Hepatocyte (in vitro differentiated cells): ENCODE data around the gene ZCCHC7.

Experiments
- EZH2 ChIP-seq: fragments of 200-600 bp; sonication (generic); IDR thresholded peaks from 2 replicates; pipeline ENCODE4 v1.6.1; 2016; ENCODE audit warnings: antibody characterized with exemption, mild to moderate bottlenecking, borderline replicate concordance
- EZH2phosphoT487 ChIP-seq: fragments of 200-600 bp; sonication (generic); IDR thresholded peaks from one replicate; pipeline ENCODE4 v1.6.1; 2018; ENCODE audit warnings: antibody characterized with exemption, mild to moderate bottlenecking, low read depth, moderate library complexity; ENCODE audit not compliant: unreplicated experiment, severe bottlenecking
- TF ChIP-seq, protein P1 (sequence below): fragments of 200-600 bp; sonication (generic); IDR thresholded peaks from 2 replicates; pipeline ENCODE4 v1.5.1; 2016; ENCODE audit warnings: antibody characterized with exemption, mild to moderate bottlenecking; ENCODE audit not compliant: poor library complexity

DNA sequence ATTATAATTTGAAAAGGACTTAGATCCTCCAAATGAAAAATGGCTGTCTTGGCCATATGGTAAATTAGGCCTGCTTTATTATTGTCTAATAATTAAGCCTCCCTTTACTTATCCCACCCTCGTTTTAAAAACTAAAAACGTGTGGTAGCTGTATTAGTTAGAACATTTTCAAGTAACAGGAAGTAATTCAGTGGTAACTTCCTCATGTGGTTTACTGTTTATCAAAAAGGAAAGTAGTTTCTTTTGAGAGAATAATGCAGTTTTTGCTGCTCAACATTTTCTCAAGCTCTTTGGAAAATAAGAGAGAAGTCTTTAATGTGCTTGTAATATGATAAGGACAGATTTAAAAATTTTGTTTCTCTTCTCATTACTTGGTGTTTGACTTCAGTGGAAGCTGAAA is 26.0 kb downstream of the ZCCHC7 start:
- TF ChIP-seq, protein P1, sequence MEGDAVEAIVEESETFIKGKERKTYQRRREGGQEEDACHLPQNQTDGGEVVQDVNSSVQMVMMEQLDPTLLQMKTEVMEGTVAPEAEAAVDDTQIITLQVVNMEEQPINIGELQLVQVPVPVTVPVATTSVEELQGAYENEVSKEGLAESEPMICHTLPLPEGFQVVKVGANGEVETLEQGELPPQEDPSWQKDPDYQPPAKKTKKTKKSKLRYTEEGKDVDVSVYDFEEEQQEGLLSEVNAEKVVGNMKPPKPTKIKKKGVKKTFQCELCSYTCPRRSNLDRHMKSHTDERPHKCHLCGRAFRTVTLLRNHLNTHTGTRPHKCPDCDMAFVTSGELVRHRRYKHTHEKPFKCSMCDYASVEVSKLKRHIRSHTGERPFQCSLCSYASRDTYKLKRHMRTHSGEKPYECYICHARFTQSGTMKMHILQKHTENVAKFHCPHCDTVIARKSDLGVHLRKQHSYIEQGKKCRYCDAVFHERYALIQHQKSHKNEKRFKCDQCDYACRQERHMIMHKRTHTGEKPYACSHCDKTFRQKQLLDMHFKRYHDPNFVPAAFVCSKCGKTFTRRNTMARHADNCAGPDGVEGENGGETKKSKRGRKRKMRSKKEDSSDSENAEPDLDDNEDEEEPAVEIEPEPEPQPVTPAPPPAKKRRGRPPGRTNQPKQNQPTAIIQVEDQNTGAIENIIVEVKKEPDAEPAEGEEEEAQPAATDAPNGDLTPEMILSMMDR = no peak
- no peak for TF ChIP-seq EZH2
- no peak for TF ChIP-seq EZH2phosphoT487
